GM12865 (cell line): ENCODE measurements around the gene TSEN34.

ENCODE experiments used
- DNase-seq: peaks from one replicate; pipeline ENCODE4 v3.0.0; 2010; ENCODE audit warnings: low read depth
- H3K4me3 ChIP-seq: 2 replicates; pipeline ENCODE4 v1.5.1; 2011; ENCODE audit warnings: mild to moderate bottlenecking, low read depth, low read length, control low read depth
- TF ChIP-seq, protein P1 (sequence below): IDR thresholded peaks from 2 replicates; pipeline ENCODE4 v1.5.1; 2011; ENCODE audit warnings: low read length, control low read depth, low read depth, inconsistent platforms; ENCODE audit not compliant: insufficient read depth; ENCODE audit errors: missing control alignments

TSEN34 gene

DNA sequence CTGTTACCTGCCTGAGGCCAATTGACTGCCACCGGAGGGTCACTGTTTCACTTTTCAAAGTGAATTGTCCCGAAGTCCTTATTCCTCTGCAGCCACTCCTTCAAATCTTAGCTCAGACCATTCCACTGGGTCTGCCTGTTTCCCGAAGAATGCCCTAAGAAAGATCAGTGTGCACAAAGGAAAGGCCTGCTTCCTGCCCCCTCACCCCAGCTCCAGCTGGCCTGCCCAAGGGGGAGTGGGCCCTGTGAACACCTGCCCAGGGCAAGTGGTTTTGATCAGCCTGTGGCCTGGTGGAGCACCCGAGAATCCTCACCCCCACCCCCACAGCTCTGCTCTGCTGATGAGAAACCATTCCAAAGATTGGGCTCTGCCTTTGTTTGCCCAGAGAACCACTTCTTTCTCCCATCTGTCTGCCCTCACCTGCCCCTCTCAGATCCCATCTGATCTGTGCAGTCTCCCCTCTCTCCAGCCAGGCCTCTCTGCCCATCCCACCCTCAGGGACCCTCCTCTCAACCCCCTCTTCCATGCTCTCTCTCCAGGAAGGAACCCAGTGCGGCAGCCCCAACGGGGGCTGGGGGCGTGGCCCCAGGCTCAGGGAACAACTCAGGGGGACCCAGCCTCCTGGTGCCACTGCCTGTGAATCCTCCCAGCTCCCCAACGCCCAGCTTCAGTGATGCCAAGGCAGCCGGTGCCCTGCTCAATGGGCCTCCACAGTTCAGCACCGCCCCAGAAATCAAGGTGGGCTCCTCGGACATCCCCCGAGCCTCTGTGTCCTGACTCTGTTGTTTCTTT, 41.9 kb upstream of the TSEN34 start:
- TF ChIP-seq, protein P1, sequence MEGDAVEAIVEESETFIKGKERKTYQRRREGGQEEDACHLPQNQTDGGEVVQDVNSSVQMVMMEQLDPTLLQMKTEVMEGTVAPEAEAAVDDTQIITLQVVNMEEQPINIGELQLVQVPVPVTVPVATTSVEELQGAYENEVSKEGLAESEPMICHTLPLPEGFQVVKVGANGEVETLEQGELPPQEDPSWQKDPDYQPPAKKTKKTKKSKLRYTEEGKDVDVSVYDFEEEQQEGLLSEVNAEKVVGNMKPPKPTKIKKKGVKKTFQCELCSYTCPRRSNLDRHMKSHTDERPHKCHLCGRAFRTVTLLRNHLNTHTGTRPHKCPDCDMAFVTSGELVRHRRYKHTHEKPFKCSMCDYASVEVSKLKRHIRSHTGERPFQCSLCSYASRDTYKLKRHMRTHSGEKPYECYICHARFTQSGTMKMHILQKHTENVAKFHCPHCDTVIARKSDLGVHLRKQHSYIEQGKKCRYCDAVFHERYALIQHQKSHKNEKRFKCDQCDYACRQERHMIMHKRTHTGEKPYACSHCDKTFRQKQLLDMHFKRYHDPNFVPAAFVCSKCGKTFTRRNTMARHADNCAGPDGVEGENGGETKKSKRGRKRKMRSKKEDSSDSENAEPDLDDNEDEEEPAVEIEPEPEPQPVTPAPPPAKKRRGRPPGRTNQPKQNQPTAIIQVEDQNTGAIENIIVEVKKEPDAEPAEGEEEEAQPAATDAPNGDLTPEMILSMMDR: no peak
- DNase-seq: no peak
- H3K4me3 ChIP-seq: no peak overlapping the region

DNA sequence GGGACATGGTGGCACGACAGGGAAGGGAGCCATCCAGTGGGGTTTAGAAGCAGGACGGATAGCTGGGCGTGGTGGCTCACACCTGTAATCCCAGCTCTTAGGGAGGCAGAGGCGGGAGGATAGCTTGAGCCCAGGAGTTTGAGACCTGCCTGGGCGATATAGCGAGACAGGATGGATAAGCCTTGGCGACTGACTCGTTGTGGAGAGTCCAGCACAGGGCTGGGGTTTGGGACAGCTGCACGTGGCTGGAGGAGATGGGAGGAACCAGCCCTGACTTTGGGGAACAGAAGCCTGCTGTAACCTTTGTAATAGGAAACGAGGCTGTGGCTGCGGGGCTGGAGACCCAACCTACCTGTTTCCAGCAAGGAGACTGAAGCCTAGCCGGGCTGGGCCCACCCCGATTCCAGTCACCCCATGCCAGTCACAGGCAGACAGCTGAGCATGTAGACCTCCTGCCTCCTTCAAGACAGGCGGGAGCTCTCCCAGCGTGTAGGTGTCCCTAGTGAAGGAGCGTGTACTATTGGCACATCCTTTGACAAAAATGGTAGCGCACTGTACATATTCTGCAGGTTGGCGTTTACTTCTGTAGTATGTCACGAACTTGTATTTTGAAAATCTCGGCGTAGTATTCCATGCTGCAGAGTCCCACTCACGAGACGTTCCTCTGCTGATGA, 39.6 kb upstream of the TSEN34 start:
- no peak overlapping the region for H3K4me3 ChIP-seq
- no peak for DNase-seq
- TF ChIP-seq, protein P1: no peak

DNA sequence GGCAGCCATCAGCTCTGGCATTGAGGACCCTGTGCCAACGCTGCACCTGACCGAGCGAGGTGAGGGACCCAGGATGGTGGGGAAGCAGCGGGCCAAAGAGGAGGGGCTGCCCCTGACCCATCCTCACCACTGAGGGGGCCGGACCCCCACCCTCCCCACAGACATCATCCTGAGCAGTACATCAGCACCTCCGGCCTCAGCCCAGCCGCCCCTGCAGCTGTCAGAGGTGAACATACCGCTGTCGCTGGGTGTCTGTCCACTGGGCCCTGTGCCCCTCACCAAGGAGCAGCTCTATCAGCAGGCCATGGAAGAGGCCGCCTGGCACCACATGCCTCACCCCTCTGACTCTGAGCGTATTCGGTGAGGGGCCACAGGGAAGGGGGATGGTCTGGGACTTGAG, 38.8 kb upstream of the TSEN34 start:
- TF ChIP-seq, protein P1: no peak
- H3K4me3 ChIP-seq: no peak overlapping the region
- DNase-seq: no peak

DNA sequence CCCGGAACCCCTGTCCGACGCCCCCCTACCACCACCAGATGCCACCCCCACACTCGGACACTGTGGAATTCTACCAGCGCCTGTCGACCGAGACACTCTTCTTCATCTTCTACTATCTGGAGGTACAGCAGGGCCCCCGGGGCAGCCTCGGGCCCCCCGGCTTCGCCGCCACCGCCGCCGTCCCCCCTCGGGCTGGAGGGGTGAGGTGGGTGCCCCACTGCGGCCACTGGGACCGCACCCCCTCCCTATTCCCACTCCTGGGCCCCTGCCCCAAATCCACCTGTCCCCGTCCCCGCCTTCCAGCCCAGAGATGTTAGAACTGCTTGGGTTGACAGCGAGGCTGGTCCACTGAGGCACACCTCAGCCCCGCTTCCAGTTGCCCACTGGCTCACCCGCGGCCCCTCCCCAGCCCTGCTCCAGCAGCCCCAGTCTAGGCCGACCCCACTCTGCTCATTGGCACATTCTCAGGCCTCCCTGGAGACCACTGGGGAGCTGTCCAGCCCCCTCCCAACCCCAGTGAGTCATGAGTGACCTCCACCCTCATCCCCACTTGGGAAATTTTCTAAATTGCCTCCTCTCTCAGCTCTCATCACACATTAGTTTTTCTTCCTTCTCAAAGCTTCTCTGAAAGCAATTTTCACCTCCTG, 38.1 kb upstream of the TSEN34 start:
- H3K4me3 ChIP-seq: no peak overlapping the region
- DNase-seq: no peak
- TF ChIP-seq, protein P1: no peak

DNA sequence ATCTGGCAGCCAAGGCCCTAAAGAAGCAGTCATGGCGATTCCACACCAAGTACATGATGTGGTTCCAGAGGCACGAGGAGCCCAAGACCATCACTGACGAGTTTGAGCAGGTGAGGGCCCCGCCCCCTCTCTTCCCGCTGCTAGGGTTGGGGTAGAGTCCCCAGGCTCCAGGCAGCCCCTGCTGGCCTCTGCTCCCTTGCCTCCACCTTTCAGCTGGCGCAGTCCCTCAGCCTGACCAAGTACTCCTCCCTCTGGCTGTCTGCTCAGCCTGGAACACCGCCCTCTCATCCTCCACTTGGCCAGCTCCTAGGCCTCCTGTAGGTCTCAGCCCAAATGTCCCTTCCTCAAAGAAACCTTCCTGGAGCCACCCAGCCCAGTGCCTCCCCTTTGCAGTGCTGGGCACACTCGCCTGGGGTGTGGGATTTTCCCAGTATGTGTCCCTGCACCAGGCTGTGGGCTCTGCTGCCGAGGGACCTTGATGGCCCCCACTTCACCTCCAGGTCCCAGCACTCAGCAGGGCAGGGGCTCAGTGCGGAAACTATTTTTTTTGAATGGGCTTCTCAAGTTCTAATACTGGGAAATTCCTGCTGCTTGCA, 37.3 kb upstream of the TSEN34 start:
- no peak for DNase-seq
- TF ChIP-seq, protein P1: no peak

DNA sequence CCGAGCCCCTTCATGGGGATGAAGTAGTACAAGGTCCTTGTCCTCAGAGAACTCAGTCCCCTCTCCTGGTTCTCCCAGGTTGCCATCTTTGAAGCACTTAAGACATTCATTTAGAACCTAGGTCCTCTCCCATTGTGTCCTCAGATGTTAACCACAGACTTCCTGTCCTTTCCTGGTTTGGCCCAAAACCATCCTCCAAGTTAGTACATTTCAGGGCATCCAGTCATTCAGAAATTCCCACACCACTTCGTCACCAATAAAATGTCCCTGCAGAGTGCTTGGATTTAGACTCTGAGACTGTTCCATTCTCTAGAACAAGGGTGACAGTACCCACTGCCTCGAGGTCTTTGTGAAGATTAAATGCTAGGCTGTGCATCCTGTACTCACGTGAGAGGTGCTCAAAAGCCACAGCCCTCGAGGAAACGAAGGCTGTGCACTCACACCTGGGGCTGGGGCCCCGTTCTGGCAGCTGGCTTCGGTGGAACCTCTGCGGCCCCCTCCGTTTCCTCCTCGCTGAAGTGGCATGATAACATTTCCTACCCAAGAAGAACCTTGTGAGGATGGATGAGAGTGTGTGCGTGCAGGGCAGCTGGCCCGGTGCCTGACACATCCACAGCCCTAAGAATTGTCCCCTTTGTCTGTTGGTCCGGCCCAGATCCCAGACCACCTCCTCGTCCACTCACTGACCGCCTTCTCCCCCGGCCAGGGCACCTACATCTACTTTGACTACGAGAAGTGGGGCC, 36.3 kb upstream of the TSEN34 start:
- no peak overlapping the region for H3K4me3 ChIP-seq
- TF ChIP-seq, protein P1: no peak
- no peak for DNase-seq

More for the DNA sequence above, 37.3 kb upstream of the TSEN34 start:
- H3K4me3 ChIP-seq: no peak overlapping the region
